Keratinocyte (primary cell): ENCODE measurements around the gene SOWAHA. TPM values are rescaled to one million over a fixed set of nuclear protein-coding genes. Genes with fewer than 3 reads are reported as not detected.

Experiments
- DNase-seq: peaks from one replicate; pipeline ENCODE4 v3.0.0-alpha.2; 2011; ENCODE audit warnings: low read depth, missing footprints, low spot score
- FAIRE-seq: peaks from 2 replicates; lab custom pipeline; 2011; peaks lifted over from hg19 to GRCh38; lab: Jason Lieb, UNC
- H2AFZ ChIP-seq: 2 replicates; pipeline ENCODE4 v1.6.0; 2012; ENCODE audit warnings: low read length, control low read depth, inconsistent platforms; ENCODE audit not compliant: control insufficient read depth
- H3K27ac ChIP-seq: 2 replicates; pipeline ENCODE4 v1.5.1; 2011; ENCODE audit warnings: low read length; ENCODE audit not compliant: control insufficient read depth, insufficient read depth
- H3K27me3 ChIP-seq: 3 replicates; pipeline ENCODE4 v1.6.0; 2011; ENCODE audit warnings: low read length; ENCODE audit not compliant: control insufficient read depth, insufficient read depth; ENCODE audit errors: extremely low read depth
- H3K36me3 ChIP-seq, 2 experiments: 2 replicates in 1 of 2; 3 replicates in 1 of 2; pipeline ENCODE4 v1.5.1; 2011; ENCODE audit warnings: low read length in 2 of 2, mild to moderate bottlenecking in 1 of 2; ENCODE audit not compliant: control insufficient read depth in 2 of 2, insufficient read depth in 2 of 2; ENCODE audit errors: extremely low read depth in 1 of 2
- H3K4me1 ChIP-seq: 3 replicates; pipeline ENCODE4 v1.5.1; 2011; ENCODE audit warnings: low read length; ENCODE audit not compliant: control insufficient read depth, insufficient read depth; ENCODE audit errors: extremely low read depth
- H3K4me2 ChIP-seq: 3 replicates; pipeline ENCODE4 v1.6.0; 2011; ENCODE audit warnings: low read depth, low read length; ENCODE audit not compliant: control insufficient read depth, insufficient read depth; ENCODE audit errors: extremely low read depth
- H3K4me3 ChIP-seq, 3 experiments: fragments of 200-600 bp in 1 of 3; sonication (generic) in 1 of 3; 2 replicates in 2 of 3; 3 replicates in 1 of 3; pipeline ENCODE4 v1.5.1; 2011 to 2016; ENCODE audit warnings: low read length in 3 of 3, mild to moderate bottlenecking in 3 of 3, control low read depth in 2 of 3, inconsistent platforms in 1 of 3, low read depth in 1 of 3, mixed read lengths in 1 of 3, mixed run types in 1 of 3, moderate library complexity in 1 of 3; ENCODE audit not compliant: control insufficient read depth in 2 of 3, insufficient read depth in 2 of 3; ENCODE audit errors: extremely low read depth in 1 of 3
- H3K79me2 ChIP-seq: 2 replicates; pipeline ENCODE4 v1.6.0; 2012; ENCODE audit warnings: low read length; ENCODE audit not compliant: control insufficient read depth, insufficient read depth
- H3K9ac ChIP-seq: 3 replicates; pipeline ENCODE4 v1.6.0; 2011; ENCODE audit warnings: low read length; ENCODE audit not compliant: control insufficient read depth, insufficient read depth; ENCODE audit errors: extremely low read depth
- H3K9me1 ChIP-seq: 3 replicates; pipeline ENCODE4 v1.6.0; 2011; ENCODE audit warnings: low read length; ENCODE audit not compliant: control insufficient read depth, insufficient read depth; ENCODE audit errors: extremely low read depth
- H3K9me3 ChIP-seq: 2 replicates; pipeline ENCODE4 v1.5.1; 2012; ENCODE audit warnings: low read depth, low read length; ENCODE audit not compliant: control insufficient read depth
- H4K20me1 ChIP-seq: 3 replicates; pipeline ENCODE4 v1.6.0; 2011; ENCODE audit warnings: low read length; ENCODE audit not compliant: control insufficient read depth, insufficient read depth; ENCODE audit errors: extremely low read depth
- CTCF ChIP-seq, 3 experiments: IDR thresholded peaks in 1 of 3; conservative IDR thresholded peaks in 1 of 3; optimal IDR thresholded peaks in 1 of 3; 2 replicates in 2 of 3; 3 replicates in 1 of 3; pipeline versions ENCODE3 to v1.5.1; 2011; ENCODE audit warnings: low read length in 3 of 3, mild to moderate bottlenecking in 3 of 3, moderate library complexity in 2 of 3, control low read depth in 1 of 3, inconsistent platforms in 1 of 3; ENCODE audit not compliant: insufficient read depth in 2 of 3; ENCODE audit errors: extremely low read depth in 1 of 3
- EZH2 ChIP-seq: IDR thresholded peaks from one replicate; pipeline ENCODE4 v1.6.1; 2012; ENCODE audit warnings: inconsistent platforms, mild to moderate bottlenecking, low read length, moderate library complexity
- dilution Hi-C: fragments of 300-500 bp; cut with MboI; formaldehyde crosslinking; loops from one replicate; pipeline ENCODE4 v1.7.0; 2020; ENCODE audit warnings: low sequenced_read_pairs; ENCODE audit not compliant: extremely low pct_ligation_motif_present
- polyA plus RNA-seq, 5 experiments: library from polyadenylated mRNA; depleted of rRNA in 3 of 5; stranded (reverse) in 3 of 5; stranded (forward) in 1 of 5; unstranded in 1 of 5; fragments of >200 nt; gene quantifications; 1 replicate in 1 of 5; 2 replicates in 3 of 5; 3 replicates in 1 of 5; pipeline versions ENCODE4 v1.2.1 to v1.2.3, GENCODE V29; 2011 to 2012; ENCODE audit warnings: missing spikeins in 2 of 5, low read depth in 1 of 5, low replicate concordance in 1 of 5

Gene SOWAHA
- polyA plus RNA-seq, 1 donor (not counting 4 experiments of a cell fraction or from before 2014, with no cell fraction given) = not detected

DNA sequence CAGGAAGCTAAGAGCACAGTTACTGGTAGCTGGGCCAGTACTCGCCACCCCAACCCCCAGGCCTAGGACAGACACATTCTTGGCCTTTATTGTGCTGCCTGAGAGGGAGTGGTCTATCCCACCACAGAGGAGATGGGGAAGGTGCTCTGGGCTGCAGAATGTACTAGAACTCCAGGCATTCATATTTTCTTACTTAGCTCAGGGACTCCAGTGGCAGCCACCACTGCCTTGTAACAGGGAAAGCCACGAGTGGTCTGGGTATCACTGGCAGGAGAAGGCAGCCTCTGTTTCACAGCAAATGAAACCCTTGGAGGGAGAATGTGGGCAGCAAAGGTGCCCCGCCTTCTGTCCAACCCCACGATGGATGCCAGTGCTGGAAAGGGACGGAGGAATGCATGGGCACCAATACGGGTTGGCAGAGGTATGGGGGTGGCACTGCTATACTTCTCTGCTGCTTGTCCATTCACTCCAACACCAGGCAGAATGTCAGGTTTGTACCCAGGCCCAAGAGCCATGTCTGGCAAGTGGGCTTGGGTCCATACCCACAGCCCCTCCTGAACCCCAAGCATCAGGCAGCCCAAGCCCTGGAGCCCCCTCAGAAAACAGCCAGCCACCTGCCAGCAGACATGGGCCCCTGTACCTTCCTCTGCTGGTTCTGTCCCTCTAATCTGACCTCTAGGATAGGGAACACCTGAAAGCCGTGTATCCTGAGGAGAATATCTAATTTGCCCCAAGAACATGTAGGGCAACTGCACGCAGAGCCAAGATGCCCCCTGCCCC, 40.6 kb upstream of the SOWAHA start:
- Histone ChIP-seq H3K4me3 (no peak overlapping the region), H3K9me1 (peaks cover 2% of the 10 kb centered on the region), H3K4me1 (peaks cover 17% of the 10 kb centered on the region), H3K36me3 (peaks cover 0 to 7% of the 10 kb centered on the region in 2 experiments), H4K20me1 (no peaks in the 10 kb centered on the region), H3K9ac (no peak overlapping the region), H3K9me3 (no peaks in the 10 kb centered on the region), H3K4me2 (no peak overlapping the region), H3K27me3 (no peaks in the 10 kb centered on the region), H3K79me2 (peaks cover 62% of the 10 kb centered on the region), H3K27ac (no peak overlapping the region), H2AFZ (no peak overlapping the region)
- FAIRE-seq (no peak), DNase-seq (no peak)
- TF ChIP-seq EZH2 = no peak
- no peak for TF ChIP-seq CTCF (optimal IDR thresholded peaks at IDR 0.05 in 1 of 3, IDR thresholded peaks at IDR 0.05 in 1 of 3, conservative IDR thresholded peaks at IDR 0.05 in 1 of 3; ENCODE audit: extremely low read depth in 1 of 3, insufficient read depth in 2 of 3, low read length in 3 of 3)
- dilution Hi-C loops = no loop called here

DNA sequence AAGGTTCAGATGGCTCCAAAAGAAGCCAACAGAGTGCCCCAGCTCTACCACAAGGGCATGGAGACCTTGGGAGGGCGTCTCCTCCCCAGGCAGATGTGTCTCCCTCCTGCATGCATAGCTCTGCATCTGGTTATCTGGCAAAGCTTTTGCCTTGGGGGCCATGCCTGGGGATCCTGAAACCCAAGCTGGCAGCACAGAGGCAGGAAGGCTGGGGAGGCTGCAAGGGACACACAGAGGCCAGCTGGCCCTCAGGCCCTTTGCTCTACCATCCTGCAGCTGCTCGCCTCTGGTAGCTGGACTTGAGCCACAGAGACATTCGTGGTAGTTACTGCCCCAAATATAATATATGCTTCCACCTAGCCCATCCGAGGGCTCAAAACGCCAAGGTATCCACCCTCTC, 40.0 kb upstream of the SOWAHA start:
- no peak for DNase-seq
- dilution Hi-C loops = no loop called here
- H2AFZ ChIP-seq = no peak overlapping the region
- no peak overlapping the region for H3K27ac ChIP-seq
- H3K9me1 ChIP-seq = peaks cover 2% of the 10 kb centered on the region
- H3K79me2 ChIP-seq = peaks cover 62% of the 10 kb centered on the region
- peaks cover 0 to 7% of the 10 kb centered on the region in 2 experiments for H3K36me3 ChIP-seq
- H3K9me3 ChIP-seq = no peaks in the 10 kb centered on the region
- peaks cover 23% of the 10 kb centered on the region for H3K4me1 ChIP-seq
- no peak overlapping the region for H3K4me2 ChIP-seq
- H3K27me3 ChIP-seq = no peaks in the 10 kb centered on the region
- FAIRE-seq = no peak
- no peak overlapping the region for H3K4me3 ChIP-seq
- H4K20me1 ChIP-seq = no peaks in the 10 kb centered on the region
- H3K9ac ChIP-seq = no peak overlapping the region
- TF ChIP-seq CTCF (optimal IDR thresholded peaks at IDR 0.05 in 1 of 3, IDR thresholded peaks at IDR 0.05 in 1 of 3, conservative IDR thresholded peaks at IDR 0.05 in 1 of 3; ENCODE audit: extremely low read depth in 1 of 3, insufficient read depth in 2 of 3, low read length in 3 of 3) = no peak
- no peak for TF ChIP-seq EZH2
